Measurements from ENCODE around the gene LRMDA. TPM values are rescaled to one million over a fixed set of nuclear protein-coding genes. Genes with fewer than 3 reads are reported as not detected.

Gene LRMDA
- total and polyA plus RNA-seq, 2 donors from 2014 or later, result 23.2 to 48.6 TPM

DNA sequence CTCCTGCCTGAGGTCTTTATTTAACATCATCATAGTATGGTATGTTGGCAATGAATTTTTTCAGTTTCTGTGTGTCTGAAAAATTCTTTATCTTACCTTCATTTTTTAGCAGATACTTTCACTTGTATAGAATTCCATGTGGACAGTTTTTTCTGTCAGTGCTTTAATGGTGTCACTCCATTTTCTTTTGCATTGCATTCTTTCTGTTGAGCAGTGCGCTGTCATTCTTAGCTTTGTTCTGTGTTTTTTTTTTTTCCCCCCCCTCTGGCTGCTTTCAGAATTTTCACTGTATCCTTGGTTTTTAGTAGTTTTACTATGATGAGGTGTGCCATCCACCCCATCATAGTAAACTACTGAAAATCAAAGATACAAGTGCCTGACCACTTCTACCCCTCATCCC lies 120.7 kb downstream of the LRMDA start:
- H3K9me3 ChIP-seq (ENCODE audit: control insufficient read depth in 2 of 3, insufficient read depth in 1 of 3, low read length in 3 of 3), result no peaks in the 10 kb centered on the region
- TF ChIP-seq, protein P1, sequence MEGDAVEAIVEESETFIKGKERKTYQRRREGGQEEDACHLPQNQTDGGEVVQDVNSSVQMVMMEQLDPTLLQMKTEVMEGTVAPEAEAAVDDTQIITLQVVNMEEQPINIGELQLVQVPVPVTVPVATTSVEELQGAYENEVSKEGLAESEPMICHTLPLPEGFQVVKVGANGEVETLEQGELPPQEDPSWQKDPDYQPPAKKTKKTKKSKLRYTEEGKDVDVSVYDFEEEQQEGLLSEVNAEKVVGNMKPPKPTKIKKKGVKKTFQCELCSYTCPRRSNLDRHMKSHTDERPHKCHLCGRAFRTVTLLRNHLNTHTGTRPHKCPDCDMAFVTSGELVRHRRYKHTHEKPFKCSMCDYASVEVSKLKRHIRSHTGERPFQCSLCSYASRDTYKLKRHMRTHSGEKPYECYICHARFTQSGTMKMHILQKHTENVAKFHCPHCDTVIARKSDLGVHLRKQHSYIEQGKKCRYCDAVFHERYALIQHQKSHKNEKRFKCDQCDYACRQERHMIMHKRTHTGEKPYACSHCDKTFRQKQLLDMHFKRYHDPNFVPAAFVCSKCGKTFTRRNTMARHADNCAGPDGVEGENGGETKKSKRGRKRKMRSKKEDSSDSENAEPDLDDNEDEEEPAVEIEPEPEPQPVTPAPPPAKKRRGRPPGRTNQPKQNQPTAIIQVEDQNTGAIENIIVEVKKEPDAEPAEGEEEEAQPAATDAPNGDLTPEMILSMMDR (IDR thresholded peaks at IDR 0.05; ENCODE audit: borderline replicate concordance, extremely low read depth, insufficient read depth), result no peak
- no peak for FAIRE-seq
- H3K4me1 ChIP-seq (ENCODE audit: control insufficient read depth in 2 of 3, insufficient read depth in 2 of 3, low read depth in 1 of 3, low read length in 3 of 3), result no peaks in the 10 kb centered on the region
- no peak overlapping the region for H3K27ac ChIP-seq (ENCODE audit: low read depth in 2 of 2, low read length in 2 of 2)
- intact Hi-C loops (cut with DNase I), result no loop called here
- no peak overlapping the region for H3K9ac ChIP-seq (ENCODE audit: low read length in 3 of 3)
- H3K36me3 ChIP-seq (ENCODE audit: control insufficient read depth in 2 of 3, insufficient read depth in 3 of 3, low read length in 3 of 3), result no peaks in the 10 kb centered on the region
- no peak for DNase-seq
- H3K4me3 ChIP-seq (ENCODE audit: low read length in 3 of 3), result no peak overlapping the region
- H3K27me3 ChIP-seq (ENCODE audit: control insufficient read depth, insufficient read depth, low read length), result no peaks in the 10 kb centered on the region

DNA sequence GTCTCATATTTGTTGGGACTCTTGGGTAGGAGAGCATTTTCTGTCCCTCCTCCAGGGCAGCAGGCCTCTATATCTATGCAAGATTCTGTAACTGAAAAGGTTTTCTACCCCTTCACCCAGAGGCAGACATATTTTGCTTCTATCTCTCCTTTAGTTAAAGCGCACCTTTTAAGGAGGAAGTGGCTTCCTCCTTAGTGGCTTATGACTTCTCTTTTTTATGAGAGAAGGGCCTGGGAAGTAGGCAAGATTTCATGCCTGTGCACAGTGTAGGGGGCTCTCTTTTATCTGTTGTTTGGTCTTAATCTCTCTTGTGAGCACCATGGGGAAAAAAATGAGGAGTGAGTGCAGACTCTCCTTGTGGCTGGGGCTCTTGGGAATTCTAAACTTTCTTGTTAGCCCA lies 122.1 kb downstream of the LRMDA start:
- H3K9ac ChIP-seq (ENCODE audit: low read length in 3 of 3), result no peak overlapping the region
- TF ChIP-seq, protein P1 (IDR thresholded peaks at IDR 0.05; ENCODE audit: borderline replicate concordance, extremely low read depth, insufficient read depth), result no peak
- intact Hi-C loops (cut with DNase I), result no loop called here
- H3K36me3 ChIP-seq (ENCODE audit: control insufficient read depth in 2 of 3, insufficient read depth in 3 of 3, low read length in 3 of 3), result no peaks in the 10 kb centered on the region
- DNase-seq (no peak), FAIRE-seq (no peak)
- H3K27me3 ChIP-seq (ENCODE audit: control insufficient read depth, insufficient read depth, low read length), result no peaks in the 10 kb centered on the region
- no peak overlapping the region for H3K27ac ChIP-seq (ENCODE audit: low read depth in 2 of 2, low read length in 2 of 2)
- no peaks in the 10 kb centered on the region for H3K9me3 ChIP-seq (ENCODE audit: control insufficient read depth in 2 of 3, insufficient read depth in 1 of 3, low read length in 3 of 3)
- no peak overlapping the region for H3K4me3 ChIP-seq (ENCODE audit: low read length in 3 of 3)
- H3K4me1 ChIP-seq (ENCODE audit: control insufficient read depth in 2 of 3, insufficient read depth in 2 of 3, low read depth in 1 of 3, low read length in 3 of 3), result no peaks in the 10 kb centered on the region

DNA sequence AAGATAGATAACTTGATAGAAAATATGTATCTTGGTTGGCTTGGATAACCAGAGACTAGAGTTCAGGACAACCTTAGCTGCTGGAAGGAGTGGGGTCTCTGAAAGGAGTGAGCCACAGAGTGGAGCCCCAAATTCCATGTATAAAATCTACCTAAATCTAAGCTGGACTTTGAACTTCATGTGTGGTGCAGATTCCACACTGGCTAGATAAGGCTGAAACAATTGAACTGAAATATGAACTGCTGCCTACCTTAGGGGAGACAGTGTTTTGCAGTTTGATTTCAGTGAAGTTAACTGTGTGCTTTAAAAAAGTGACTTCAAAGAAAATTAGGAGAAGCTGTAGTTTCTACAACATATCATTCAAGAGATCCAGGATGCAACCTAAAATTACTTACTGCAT lies 123.9 kb downstream of the LRMDA start:
- DNase-seq, result no peak
- Histone ChIP-seq H3K4me1 (ENCODE audit: control insufficient read depth in 2 of 3, insufficient read depth in 2 of 3, low read depth in 1 of 3, low read length in 3 of 3) (no peaks in the 10 kb centered on the region), H3K4me3 (ENCODE audit: low read length in 3 of 3) (no peak overlapping the region), H3K9me3 (ENCODE audit: control insufficient read depth in 2 of 3, insufficient read depth in 1 of 3, low read length in 3 of 3) (no peaks in the 10 kb centered on the region), H3K27me3 (ENCODE audit: control insufficient read depth, insufficient read depth, low read length) (no peaks in the 10 kb centered on the region), H3K27ac (ENCODE audit: low read depth in 2 of 2, low read length in 2 of 2) (no peak overlapping the region), H3K36me3 (ENCODE audit: control insufficient read depth in 2 of 3, insufficient read depth in 3 of 3, low read length in 3 of 3) (no peaks in the 10 kb centered on the region), H3K9ac (ENCODE audit: low read length in 3 of 3) (no peak overlapping the region)
- TF ChIP-seq, protein P1 (IDR thresholded peaks at IDR 0.05; ENCODE audit: borderline replicate concordance, extremely low read depth, insufficient read depth), result no peak
- intact Hi-C loops (cut with DNase I), result no loop called here
- no peak for FAIRE-seq

DNA sequence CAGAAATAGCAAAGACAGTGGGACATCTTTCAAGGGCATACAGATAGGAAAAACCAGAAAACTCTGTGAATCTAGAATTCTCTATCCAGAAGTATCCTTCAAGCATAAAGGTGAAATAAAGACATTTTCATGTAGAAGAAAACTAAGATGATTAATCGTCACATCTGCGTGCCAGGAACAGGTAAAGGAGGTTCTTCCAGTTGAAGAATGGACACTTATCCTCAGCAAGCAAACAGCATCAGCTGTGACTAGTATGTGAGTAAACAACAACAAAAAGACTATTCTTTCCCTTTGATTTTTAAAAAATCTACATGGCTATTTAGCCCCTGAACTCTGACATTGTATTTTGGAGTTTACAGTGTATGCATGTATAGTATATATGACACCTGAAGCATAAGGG lies 124.9 kb downstream of the LRMDA start:
- Histone ChIP-seq H3K4me3 (ENCODE audit: low read length in 3 of 3) (no peak overlapping the region), H3K9me3 (ENCODE audit: control insufficient read depth in 2 of 3, insufficient read depth in 1 of 3, low read length in 3 of 3) (no peaks in the 10 kb centered on the region), H3K36me3 (ENCODE audit: control insufficient read depth in 2 of 3, insufficient read depth in 3 of 3, low read length in 3 of 3) (no peaks in the 10 kb centered on the region), H3K4me1 (ENCODE audit: control insufficient read depth in 2 of 3, insufficient read depth in 2 of 3, low read depth in 1 of 3, low read length in 3 of 3) (no peaks in the 10 kb centered on the region), H3K27ac (ENCODE audit: low read depth in 2 of 2, low read length in 2 of 2) (no peak overlapping the region), H3K27me3 (ENCODE audit: control insufficient read depth, insufficient read depth, low read length) (no peaks in the 10 kb centered on the region), H3K9ac (ENCODE audit: low read length in 3 of 3) (no peak overlapping the region)
- DNase-seq (no peak), FAIRE-seq (no peak)
- TF ChIP-seq, protein P1 (IDR thresholded peaks at IDR 0.05; ENCODE audit: borderline replicate concordance, extremely low read depth, insufficient read depth), result no peak
- intact Hi-C loops (cut with DNase I), result no loop called here
